22Rv1 (cell line): Measurements from ENCODE around the gene PRKAR1B.

Experiments used
- H3K27ac ChIP-seq: fragments of 450-650 bp; 2 replicates; pipeline ENCODE4 v1.5.1; 2017
- CTCF ChIP-seq: fragments of 450-650 bp; IDR thresholded peaks from 2 replicates; pipeline ENCODE4 v1.5.1; 2017; ENCODE audit warnings: mild to moderate bottlenecking
- ZFX ChIP-seq: fragments of 450-650 bp; IDR thresholded peaks from 2 replicates; pipeline ENCODE4 v1.6.1; 2017; ENCODE audit warnings: antibody characterized with exemption, borderline replicate concordance

Gene PRKAR1B

GRCh38 chr7:571096-571717, 155.9 kb downstream of the PRKAR1B start:
- H3K27ac ChIP-seq: no peak overlapping the region
- no peak for TF ChIP-seq CTCF
- no peak for TF ChIP-seq ZFX

- TF ChIP-seq ZFX (no peak), CTCF (no peak)
- H3K27ac ChIP-seq: no peak overlapping the region
Measured at GRCh38 chr7:570801-571070, 156.3 kb downstream of the PRKAR1B start.

- TF ChIP-seq ZFX (no peak), CTCF (no peak)
- no peak overlapping the region for H3K27ac ChIP-seq
Measured at GRCh38 chr7:569996-570800, 156.9 kb downstream of the PRKAR1B start.

GRCh38 chr7:569071-569855, 157.8 kb downstream of the PRKAR1B start:
- TF ChIP-seq ZFX: no peak
- TF ChIP-seq CTCF: no peak
- no peak overlapping the region for H3K27ac ChIP-seq

GRCh38 chr7:568031-568951, 158.8 kb downstream of the PRKAR1B start:
- no peak for TF ChIP-seq CTCF
- no peak for TF ChIP-seq ZFX
- H3K27ac ChIP-seq: no peak overlapping the region

GRCh38 chr7:567305-567883, 159.7 kb downstream of the PRKAR1B start:
- no peak overlapping the region for H3K27ac ChIP-seq
- TF ChIP-seq CTCF (no peak), ZFX (no peak)
